Ecto neural progenitor cell (in vitro differentiated cells): Measurements from ENCODE around the gene APLN.

Experiments
- DNase-seq: peaks from one replicate; pipeline ENCODE4 v3.0.0-alpha.2; 2018; ENCODE audit warnings: low spot score

APLN gene, protein sequence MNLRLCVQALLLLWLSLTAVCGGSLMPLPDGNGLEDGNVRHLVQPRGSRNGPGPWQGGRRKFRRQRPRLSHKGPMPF

DNA sequence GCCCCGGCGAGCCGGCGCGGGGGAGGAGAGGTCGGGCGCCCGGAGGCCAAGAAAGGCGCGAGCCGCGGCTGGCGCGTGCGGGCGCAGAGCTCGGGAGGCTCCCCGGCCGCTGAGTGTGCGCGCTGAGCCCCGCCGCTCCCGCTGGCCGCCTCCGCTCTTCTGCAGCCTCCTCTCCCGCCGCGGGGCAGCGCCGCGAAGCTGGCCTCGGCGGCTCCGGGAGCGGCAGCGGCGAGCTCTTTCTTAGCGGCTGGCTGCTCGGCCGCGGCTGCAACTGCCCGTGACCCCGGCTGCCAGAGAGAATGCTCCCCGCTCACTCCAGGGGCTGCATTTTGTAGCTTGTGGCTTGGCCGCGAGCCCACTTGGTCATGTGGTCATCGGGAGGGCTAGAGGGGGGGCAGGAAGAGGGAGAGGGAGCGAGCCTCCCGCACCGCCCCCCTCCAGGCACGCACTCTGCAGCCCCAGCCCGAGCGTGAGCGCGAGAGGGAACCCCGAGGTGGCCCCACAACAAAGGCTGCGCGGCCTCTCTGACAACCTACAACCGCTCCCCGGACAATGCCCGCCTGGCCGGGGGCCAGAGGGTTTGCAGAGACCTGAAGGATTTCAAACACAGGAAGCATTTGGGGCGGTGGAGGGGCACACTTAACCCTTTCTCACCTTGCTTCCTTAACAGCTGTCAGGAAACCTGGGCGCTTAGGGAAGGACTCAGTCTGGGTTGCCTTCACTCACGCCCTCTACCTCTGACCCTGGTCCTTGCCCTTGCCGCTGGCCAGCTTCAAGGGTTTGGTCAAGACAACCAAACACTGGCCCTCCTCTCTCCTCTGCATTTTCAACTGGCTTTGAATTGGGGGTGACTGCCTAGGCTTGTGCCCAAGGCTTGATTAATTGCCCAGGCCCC, at the start of gene APLN:
Gene APLN, minus strand, starts transcription at position 305 of the 895 bp plus-strand sequence. CDS start 326 bp downstream, outside the sequence.
- DNase-seq, result peak; percentile 56

DNA sequence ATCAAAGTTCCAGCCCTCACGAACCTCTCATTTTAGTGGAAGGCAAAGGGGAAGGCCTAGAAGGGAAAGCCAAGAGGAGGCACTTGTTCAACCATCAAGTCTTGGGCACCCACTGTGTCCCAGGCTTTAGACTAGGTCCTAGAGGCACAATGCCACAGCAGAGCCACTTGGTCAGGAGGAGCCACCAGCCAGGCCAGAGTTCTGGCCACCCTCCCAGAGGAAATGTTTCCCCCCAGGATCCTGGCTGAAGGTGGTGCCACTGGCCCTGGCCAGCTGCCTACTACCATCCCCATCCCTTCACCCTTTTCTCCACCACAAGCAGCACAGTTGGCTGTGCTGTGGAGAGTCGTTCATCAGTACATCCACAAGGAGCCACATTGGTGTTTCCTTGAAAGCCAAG, 49.7 kb upstream of the APLN start:
- no peak for DNase-seq

DNA sequence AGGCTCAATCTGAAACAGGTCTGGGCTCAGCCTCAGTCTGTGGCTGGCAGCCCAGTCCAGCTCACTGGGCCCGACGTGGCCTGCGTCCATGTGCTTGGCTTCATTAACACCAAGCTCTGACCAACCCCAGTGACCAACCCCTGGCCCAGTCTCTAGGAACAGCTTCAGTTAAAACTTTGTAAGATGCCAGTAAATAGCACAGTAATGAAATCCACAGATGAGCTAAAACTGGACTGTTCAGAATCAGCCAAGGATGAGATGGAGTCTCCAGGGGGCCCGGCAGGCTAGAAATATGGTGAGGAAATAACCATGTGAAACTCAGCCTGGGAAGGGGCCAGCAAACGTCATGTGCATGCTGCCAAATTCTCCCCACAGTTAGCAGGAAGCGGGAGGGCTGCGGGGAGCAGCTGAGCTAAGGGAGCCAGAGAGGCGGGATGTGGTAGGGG, 46.9 kb upstream of the APLN start:
- DNase-seq, result no peak

DNA sequence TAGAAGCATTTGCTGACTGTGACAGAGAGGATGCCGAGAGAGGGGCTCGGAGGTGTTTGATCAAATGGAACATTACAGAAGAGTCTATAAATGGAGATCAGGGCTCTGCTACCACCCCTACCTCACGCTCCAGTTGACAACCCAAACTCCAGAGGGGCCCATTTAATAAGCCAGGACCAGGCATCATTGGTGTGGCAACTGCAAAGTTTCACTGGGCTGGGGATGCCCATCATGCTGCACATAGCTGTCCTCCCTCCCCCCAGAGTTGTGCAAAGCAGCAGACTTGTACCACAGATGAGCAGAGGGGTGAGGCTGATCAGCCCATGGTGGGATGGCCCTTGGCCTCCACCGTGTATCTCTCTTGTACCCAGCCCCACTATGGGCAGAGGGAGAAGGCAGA, 45.8 kb upstream of the APLN start:
- no peak for DNase-seq

DNA sequence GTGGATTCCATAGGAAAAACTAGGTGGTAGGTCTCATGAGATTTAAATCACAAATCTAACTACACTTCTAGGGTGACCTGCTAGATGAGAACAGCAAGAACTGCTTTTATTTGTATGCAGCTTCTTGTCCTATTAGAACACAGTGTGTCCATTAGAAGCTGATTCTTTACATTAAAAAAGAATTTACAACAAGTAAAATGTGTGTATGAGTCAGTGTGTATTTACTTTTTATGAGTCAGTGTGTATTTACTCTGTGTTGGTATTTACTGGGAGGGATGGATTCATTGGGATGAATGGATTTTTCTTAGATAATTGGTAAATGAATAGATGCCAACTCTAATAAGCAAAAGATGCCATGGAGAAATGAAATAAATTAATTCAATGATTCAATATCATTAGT, 43.4 kb upstream of the APLN start:
- no peak for DNase-seq

DNA sequence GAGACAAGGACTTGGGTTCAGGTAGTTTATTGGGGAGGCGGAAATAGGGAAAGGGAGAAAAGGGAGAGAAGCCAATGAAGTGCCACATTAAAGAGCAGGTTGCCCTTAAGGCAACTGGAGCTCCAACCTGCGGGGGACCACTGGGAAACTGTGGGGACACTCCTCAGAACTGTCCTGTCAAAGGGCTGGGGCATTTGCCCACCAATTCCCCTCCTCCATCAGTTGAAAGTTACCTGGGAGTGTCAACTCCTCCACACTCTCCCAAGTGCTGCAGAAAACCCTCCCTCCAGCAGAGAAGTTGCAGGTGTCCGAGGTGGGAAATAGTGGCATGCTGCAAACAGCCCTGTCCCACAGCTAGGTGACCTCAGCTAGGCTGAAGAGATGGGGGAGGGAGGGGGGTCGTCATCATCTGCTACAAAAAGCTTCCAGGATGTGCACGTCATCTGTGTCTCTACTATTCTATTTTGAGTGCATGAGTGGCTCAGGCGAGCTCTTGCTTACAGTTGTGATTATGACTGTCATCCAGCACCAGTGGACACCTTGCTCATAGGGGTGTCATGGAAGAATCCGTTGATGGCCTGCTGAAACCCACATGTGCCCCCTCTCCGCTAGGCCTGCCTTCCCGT, 42.6 kb upstream of the APLN start:
- peak; percentile 3 for DNase-seq

DNA sequence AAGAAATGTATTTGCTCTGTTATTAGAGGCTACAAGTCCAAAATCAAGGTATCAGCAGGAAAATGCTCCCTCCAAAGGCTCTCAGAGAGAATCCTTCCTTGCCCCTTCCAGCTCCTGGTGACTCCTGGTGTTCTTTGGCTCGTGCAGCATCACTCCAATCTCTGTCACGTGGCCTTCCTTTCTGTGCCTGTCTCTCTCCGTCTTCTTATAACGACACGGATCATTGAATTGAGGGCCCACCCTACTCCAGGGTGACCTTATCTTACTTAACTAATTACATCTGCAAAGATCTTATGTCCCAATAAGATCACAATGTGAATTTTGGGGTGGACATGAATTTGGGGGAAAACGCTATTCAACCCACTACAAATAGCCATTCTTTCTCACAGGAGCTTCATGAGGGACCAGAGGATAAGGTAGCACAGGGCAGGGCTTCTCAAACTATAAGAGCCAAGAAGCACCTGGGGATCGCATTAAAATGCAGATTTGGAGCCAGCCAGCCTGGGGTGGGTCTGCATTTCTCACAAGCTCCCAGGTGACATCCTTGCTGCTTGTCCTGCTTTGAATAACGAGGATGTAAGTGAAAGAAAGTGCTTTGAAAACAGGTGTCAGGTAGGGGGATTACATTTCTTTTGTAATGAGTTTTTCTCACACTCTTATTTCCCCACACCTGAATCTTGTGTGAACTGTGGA, 41.9 kb upstream of the APLN start:
- DNase-seq, result peak; percentile 7

DNA sequence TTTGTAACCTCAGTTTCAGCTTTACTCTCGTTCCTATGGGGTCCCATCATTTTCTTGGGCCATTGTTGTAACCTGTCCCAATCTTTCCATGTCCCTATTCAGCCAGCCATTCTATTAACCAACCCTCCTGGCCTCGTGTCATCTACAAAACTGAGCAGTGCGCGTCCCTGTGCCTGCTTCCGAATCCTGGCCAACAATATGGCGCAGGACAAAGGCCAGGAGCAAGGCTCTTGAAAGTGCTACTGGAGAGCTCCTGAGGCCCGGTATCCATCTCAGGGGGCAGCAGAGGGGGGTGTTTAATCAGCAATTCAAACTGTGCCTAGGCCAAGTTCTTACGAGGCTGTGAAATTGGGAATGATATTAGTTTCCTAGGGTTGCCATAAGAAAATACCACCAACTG, 41.2 kb upstream of the APLN start:
- peak; percentile 15 for DNase-seq

DNA sequence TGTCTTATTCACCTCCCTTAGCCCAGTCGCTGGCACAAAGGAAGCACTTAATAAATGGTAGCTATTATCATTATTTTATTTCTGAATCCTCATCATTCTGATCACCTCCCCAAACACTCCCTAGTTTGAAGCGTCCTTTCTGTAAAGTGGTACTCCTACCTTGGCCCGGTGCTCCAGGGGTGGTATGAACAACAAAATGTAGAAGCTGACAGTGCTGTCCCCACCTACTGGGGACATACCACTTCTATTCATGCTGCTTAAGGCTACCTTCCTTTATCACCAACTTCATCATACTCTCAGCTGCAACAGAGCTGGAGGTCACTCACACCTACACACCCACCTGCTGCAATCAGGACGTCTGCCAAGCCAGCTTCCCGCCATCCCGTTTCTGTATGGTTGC, 40.8 kb upstream of the APLN start:
- no peak for DNase-seq

DNA sequence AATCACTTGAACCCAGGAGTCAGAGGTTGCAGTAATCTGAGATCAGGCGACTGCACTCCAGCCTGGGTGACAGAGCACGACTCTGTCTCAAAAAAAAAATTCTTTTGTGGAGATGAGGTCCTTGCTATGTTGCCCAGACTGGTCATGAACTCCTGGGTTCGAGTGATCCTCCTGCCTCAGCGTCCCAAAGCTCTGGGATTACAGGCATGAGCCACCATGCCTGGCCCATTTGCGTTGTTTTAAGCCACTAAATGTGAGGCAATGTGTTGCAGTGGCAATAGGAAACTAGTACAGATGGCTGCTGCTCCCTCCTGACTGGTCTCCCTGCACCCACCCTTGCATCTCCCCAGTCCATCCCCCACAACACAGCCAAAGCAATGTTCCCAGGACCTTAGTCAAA, 40.0 kb upstream of the APLN start:
- peak; percentile 6 for DNase-seq

DNA sequence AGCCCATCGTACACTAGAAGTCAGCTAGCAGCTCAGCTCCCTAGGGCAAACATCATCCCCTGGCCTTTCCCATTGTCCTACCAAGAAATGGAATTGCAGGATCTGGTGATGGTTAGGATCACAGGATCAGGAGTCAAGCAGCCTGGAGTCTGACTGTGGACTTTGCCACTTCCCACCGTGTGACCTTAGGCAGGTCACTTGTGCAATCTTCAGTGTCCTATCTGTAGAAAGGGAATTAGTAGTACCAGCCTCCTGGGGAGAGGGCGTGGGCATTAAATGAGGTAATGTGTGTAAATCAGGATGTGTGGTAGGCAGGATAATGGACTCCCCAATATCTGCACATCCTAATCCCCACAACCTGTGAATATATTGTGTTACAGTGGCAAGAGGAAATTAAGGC, 38.6 kb upstream of the APLN start:
- DNase-seq, result no peak

DNA sequence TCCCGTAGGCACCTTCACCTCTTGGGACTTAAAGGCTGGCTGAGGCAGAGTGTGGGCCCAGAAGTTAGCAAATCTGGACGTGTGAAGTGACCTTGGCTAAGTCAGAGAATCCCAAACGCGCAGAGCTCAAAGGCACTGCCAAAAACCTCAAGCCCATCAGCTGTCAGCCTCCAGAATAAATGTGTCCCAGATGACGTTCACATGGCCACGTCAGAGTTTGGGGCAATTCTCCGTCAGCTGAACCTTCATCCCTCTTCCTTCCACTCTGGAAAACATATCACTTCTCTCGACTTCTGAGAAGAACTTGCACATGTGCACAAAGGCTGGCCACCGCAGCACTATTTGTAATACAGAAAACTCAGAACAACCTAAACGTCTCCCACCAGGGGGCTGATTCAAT, 35.7 kb upstream of the APLN start:
- no peak for DNase-seq

DNA sequence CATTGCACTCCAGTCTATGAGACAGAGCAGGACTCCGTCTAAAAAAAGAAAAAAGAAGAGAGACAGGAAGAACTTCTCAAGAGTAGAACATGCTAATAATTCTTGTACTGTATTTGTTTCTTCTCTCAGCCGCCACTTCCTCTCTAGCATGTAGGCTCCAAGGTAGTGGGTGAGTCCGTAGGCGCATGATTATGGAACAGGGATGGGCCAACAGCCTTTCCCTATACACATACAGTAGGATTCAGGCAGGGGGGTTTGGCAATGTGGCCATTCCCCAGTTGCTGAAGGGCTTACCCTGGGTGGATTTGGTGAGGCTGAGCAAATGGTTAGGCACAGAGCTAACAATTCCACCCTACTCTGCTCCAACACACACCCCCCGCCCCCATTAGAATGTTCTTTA, 35.0 kb upstream of the APLN start:
- DNase-seq, result no peak

DNA sequence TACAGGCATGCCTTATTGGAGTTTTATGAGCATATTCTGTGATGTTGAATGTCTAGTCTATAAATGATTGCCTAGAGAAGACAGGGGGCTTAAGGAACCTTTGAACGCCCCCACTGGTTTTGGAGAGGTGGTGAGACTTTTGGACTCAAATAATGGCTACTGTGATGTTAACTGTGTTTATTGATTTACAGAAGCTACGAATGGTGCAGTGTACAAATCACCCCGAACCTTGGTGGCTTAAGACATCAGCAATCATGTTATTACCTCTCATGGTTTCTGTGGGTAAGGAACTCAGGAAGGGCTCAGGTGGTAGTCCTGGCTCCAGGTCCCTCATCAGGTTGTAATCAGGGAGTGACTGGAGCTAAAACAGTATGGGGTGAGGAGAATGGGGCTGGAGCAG, 33.3 kb upstream of the APLN start:
- no peak for DNase-seq

DNA sequence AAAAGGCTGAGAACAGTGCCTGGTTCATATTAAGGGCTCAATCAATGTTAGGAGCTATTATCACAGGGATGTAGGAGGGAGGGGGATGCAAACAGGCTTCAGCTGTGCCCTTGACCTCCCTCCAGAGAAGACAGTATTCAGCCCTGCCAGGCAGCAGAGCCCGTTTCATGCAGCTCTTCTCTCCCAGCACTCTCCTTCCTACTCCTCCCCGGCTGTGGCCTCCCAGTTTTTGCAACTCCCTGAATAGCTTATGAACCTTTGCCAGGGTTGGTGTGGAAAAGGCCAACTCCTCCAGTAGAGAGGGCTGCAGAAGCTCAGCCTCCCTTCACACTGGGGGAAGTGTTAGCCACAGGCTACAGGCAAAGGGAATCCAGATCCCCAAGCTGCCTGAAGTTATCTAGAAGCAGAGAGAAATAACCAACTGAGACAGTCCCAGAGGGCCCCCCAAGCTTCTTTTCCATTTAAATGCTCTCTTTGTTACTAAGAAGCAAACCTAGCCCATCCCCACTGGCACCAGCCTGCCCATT, 31.7 kb upstream of the APLN start:
- no peak for DNase-seq

DNA sequence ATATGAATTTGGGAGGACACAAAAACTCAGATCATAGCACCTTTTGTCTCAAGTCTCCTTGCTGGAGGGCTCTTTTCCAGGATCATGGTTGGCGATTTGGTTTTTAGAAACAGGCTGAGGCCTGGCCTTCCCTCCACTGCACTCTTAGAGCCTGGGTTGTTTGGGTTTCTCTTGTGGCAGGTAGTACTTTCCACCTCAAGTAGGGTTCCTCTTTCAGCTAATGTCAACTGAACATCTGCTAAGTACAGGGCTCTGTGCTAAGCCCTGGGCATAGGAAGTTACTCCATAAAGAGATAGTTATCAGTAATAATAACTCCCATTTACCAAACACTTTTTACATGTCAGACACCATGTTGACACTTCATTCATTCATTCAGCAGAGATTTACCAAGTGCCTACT, 28.2 kb upstream of the APLN start:
- DNase-seq, result peak; percentile 13

DNA sequence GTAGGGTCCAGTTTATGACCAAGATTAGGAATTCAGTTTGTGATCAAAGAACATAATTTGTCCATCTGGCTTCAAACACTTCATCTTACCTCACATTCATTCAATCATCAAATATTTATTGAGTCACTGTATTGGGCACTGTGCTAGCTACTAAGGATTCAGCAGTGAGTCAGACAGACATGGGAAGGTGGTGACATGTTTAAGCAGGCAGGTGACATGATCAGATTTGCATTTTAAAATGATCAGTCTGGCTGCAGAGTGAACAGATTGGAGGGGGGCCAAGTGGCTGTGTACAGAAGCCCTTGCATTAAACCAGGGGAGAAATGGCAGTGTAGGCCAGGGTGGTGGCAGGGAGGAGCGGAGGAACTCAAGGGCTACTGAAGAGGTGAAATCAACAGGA, 25.1 kb upstream of the APLN start:
- no peak for DNase-seq

DNA sequence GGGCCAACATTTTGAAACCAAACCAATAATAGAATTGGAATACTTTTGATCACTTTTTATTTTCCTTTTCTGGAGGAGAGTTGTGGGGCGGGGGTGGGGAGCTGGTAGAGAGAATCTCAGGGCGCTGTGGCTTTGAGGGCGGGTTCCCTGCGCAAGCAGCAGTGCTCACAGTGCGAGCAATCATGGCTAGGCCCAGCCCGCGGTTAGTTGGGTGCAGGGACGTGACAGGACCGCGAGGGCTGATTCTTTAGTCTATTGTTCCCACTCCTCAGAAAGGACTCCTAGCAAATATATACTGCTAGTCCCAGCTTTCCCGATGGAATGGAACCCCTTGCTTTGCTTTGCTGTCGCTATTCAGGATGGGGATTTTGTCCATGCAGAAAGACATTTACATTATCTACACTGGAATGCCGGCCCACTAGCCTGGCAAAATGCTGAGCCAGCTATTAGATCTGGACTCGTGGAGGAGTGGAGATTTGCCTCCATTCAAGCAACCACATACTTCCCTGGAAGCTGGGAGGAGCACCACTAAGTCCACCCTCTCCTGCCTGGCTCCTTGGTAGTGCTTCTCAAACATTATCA, 23.9 kb upstream of the APLN start:
- no peak for DNase-seq

DNA sequence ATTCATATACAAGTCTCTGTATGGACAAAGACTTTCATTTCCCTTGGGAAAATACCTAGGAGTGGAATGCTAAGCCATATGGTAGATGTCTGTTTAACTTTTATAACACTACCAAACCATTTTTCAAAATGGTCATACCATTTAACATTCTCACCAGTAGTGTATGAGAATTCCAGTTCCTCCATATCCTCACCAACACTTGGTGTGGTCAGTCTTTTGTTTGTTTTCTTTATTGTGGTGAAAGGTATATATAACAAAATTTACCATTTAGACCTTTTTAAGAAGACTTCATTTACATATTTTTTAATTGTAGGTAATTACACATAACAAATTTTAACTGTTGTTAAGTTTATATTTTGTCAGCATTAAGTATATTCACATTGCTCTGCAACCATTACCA, 12.7 kb upstream of the APLN start:
- no peak for DNase-seq

DNA sequence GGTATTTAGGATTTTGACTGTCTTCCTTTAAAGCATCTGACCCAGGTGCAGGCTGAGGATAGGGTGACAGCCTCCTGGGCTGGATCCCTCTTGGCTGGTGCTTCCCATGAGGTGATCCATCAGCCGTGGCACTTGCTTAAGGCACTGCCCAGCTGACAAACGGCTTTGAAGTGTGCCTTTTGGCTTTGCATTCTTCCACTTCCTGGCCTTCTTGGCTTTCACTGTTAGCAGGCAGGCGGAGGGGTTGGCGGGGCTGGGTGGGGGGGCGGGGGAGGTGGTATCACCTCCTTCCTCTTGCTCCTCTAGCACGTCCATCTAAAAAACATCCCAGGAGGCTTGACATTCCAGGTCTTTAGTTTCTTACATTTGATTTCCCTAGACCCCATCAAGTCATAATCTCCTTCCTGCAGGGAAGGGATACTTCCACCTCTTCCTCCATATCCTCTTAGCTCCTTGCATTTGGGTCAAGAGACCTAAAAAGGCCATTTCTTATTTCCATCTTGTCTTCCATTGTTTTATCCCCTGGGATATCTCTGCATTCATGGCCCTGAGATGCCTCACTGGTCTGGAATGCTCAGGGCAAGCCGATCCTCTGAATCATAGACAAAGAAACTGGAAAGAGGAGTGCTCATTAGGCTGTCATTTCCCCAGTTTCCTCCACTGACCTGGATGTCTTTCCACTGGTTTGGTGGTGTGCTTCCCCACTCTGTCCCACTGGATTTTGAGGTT, 11.3 kb upstream of the APLN start:
- DNase-seq, result no peak

DNA sequence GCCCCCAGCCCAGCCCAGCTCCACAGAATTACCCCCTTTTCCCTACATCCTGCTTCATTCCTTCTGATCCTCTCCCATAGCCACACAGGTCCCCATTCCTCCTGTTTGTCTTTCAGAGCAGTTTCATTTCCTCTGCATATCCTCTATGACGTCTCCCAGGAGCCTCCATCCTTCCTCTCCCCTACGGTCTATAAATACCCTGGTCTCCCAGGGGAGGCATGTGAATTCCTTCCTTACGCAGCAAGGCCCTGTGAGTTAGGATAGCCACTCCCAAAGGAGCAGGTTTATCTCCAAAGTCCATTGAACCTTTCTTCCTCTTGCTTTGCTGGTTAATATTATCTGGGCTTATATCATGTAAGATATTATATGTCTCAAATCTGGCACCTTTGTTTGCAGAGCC, 8.4 kb upstream of the APLN start:
- no peak for DNase-seq

DNA sequence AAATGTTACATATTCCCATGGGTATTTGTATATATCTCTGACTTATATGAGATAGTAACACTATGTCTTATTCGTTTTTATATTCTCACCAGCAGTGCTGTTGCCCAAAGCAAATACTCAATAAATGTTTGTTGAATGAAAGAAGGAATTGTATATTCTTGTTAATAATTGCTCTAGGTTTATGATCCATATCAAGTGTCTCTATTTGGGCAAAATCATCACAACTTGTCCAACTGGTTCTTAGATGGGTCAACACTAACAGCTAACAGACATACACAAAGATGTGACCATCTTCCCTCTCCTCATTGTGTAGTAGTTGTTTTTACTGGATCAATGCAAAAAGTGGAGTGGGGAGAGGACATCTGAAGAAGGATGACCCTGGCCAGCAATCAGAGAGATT, 6.6 kb upstream of the APLN start:
- DNase-seq, result no peak
